ENCODE measurements around the gene PRPF31.

DNA sequence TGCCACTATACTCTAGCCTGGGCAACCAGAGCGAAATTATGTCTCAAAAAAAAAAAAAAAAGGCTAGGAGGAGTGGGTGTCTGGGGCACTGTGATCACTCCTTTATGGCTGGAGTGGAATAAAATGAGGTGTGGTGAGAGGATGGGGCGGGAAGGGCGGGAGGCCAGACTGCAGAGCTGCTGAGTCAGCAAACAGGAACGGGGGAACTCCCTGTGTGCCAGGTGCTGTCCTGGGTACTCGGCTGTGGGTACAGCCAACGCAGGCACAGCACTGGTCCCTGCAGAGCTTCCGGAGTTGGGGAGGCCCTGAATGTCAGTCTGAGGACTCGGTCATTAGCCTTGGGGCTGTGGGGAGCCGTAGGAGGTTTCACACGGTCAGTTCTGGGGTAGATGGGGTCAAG lies 5.7 kb downstream of the PRPF31 start:
- TF ChIP-seq CTCF (conservative IDR thresholded peaks at IDR 0.05; ENCODE audit: low read length) (no peak), EZH2phosphoT487 (IDR thresholded peaks at IDR 0.05; ENCODE audit: borderline replicate concordance) (no peak)

All from Loucy (cell line).